BJ (cell line): Measurements from ENCODE around the gene ZFP2. TPM values are rescaled to one million over a fixed set of nuclear protein-coding genes. Genes with fewer than 3 reads are reported as not detected.

Experiments
- CTCF ChIA-PET: fragments of 350-600 bp; formaldehyde crosslinking; extraction: SDS; loops from one replicate; lab custom pipeline; 2021; ENCODE audit warnings: antibody characterized with exemption, inconsistent platforms; lab: Yijun Ruan, JAX
- POLR2A ChIA-PET: fragments of 300-600 bp; sonication (Branson Sonifier 250); formaldehyde crosslinking; extraction: SDS; loops from one replicate; lab custom pipeline; 2021; ENCODE audit warnings: antibody characterized with exemption; lab: Charles Lee
- DNase-seq: peaks from one replicate; pipeline ENCODE4 v3.0.0-alpha.2; 2011; ENCODE audit warnings: low read depth
- H3K27me3 ChIP-seq: 2 replicates; pipeline ENCODE4 v1.6.0; 2011; ENCODE audit warnings: low read length; ENCODE audit not compliant: control insufficient read depth, insufficient read depth
- H3K36me3 ChIP-seq: 2 replicates; pipeline ENCODE4 v1.5.1; 2011; ENCODE audit warnings: low read length; ENCODE audit not compliant: control insufficient read depth, insufficient read depth
- H3K4me3 ChIP-seq: 2 replicates; pipeline ENCODE4 v1.5.1; 2011; ENCODE audit warnings: low read depth, mild to moderate bottlenecking, control low read depth, low read length
- polyA plus RNA-seq: library from polyadenylated mRNA; depleted of rRNA; stranded (reverse); fragments of >200 nt; gene quantifications from 2 replicates; pipeline ENCODE4 v1.2.3, GENCODE V29; 2011
- TF ChIP-seq, protein P1 (sequence below): IDR thresholded peaks from 2 replicates; pipeline ENCODE4 v1.5.1; 2011; ENCODE audit warnings: low read depth, mild to moderate bottlenecking, control low read depth, inconsistent platforms, low read length, moderate library complexity; ENCODE audit not compliant: insufficient read depth

The ZFP2 gene
- polyA plus RNA-seq, 1 experiment, result 0.17 TPM

DNA sequence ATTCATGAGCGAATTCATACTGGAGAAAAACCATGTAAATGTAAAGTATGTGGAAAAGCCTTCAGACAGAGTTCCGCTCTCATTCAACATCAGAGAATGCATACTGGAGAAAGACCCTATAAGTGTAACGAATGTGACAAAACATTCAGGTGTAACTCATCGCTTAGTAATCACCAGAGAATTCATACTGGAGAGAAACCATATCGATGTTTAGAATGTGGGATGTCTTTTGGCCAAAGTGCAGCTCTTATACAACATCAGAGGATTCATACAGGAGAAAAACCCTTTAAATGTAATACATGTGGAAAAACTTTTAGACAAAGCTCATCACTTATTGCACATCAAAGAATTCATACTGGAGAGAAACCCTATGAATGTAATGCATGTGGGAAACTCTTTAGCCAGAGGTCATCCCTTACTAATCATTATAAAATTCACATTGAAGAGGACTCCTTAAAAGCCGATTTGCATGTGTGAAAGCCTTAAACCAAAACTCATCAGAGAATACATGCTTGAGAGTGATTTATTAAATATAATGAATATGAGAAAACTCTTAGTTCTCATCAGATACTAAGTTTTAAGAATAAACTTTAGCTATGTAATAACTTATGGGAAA, 11.8 kb upstream of the ZFP2 start:
- ChIA-PET CTCF (interaction anchor here (1.2 kb wide), 1 partner anchor 9 kb away, joined by 3 read pairs; no protein-coding TSS in a partner anchor), POLR2A (no interaction called here)
- Histone ChIP-seq H3K27me3 (no peaks in the 10 kb centered on the region), H3K4me3 (no peak overlapping the region), H3K36me3 (peaks cover 5% of the 10 kb centered on the region)
- TF ChIP-seq, protein P1, sequence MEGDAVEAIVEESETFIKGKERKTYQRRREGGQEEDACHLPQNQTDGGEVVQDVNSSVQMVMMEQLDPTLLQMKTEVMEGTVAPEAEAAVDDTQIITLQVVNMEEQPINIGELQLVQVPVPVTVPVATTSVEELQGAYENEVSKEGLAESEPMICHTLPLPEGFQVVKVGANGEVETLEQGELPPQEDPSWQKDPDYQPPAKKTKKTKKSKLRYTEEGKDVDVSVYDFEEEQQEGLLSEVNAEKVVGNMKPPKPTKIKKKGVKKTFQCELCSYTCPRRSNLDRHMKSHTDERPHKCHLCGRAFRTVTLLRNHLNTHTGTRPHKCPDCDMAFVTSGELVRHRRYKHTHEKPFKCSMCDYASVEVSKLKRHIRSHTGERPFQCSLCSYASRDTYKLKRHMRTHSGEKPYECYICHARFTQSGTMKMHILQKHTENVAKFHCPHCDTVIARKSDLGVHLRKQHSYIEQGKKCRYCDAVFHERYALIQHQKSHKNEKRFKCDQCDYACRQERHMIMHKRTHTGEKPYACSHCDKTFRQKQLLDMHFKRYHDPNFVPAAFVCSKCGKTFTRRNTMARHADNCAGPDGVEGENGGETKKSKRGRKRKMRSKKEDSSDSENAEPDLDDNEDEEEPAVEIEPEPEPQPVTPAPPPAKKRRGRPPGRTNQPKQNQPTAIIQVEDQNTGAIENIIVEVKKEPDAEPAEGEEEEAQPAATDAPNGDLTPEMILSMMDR, result no peak
- DNase-seq, result no peak

DNA sequence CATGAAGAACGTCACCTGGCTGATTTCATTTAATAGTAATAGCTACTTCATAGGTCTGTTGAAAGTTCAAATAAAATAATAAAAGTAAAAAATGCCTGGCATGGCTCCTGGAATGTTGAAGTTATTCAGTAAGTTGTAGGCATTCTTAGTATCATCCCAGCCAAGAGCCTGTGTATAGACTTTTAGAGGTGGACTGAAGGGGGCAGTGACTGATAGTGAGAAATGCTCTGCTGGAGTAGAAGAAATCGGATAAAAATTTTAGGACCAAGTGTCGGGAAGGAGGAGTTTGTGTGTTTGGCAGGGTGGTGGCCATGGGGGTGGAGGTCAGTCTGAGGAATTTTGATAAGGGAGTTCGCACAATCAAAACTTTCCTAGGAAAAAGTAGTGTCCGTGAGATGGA, 3.6 kb downstream of the ZFP2 start:
- Histone ChIP-seq H3K27me3 (no peaks in the 10 kb centered on the region), H3K4me3 (no peak overlapping the region), H3K36me3 (no peaks in the 10 kb centered on the region)
- ChIA-PET CTCF (interaction anchor here (0.5 kb wide), 1 partner anchor 156 kb away, joined by 3 read pairs; no protein-coding TSS in a partner anchor), POLR2A (no interaction called here)
- DNase-seq, result no peak
- TF ChIP-seq, protein P1, result no peak

DNA sequence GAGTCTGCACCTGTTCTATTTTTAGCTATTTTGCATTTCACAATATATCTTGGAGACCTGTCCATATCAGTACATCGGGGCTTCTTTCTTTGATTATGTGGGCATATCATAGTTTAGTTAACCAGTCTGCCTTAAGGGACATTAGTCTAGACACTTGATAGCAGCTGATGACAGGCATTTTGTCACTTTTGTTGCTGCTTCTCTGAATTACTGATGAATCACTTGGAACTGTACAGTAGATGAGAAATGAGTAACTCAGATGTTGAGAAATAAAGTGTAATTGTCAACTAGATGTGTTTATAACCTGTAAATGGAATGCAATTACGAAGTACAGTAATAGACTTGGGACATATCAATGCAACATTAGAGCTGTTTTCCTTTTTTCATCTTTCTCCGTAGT, 7.1 kb downstream of the ZFP2 start:
- H3K36me3 ChIP-seq, result no peaks in the 10 kb centered on the region
- DNase-seq, result no peak
- H3K4me3 ChIP-seq, result no peak overlapping the region
- ChIA-PET CTCF (interaction anchor here (0.7 kb wide), 1 partner anchor 88 kb away, joined by 3 read pairs; no protein-coding TSS in a partner anchor), POLR2A (no interaction called here)
- TF ChIP-seq, protein P1, result no peak
- H3K27me3 ChIP-seq, result no peaks in the 10 kb centered on the region

DNA sequence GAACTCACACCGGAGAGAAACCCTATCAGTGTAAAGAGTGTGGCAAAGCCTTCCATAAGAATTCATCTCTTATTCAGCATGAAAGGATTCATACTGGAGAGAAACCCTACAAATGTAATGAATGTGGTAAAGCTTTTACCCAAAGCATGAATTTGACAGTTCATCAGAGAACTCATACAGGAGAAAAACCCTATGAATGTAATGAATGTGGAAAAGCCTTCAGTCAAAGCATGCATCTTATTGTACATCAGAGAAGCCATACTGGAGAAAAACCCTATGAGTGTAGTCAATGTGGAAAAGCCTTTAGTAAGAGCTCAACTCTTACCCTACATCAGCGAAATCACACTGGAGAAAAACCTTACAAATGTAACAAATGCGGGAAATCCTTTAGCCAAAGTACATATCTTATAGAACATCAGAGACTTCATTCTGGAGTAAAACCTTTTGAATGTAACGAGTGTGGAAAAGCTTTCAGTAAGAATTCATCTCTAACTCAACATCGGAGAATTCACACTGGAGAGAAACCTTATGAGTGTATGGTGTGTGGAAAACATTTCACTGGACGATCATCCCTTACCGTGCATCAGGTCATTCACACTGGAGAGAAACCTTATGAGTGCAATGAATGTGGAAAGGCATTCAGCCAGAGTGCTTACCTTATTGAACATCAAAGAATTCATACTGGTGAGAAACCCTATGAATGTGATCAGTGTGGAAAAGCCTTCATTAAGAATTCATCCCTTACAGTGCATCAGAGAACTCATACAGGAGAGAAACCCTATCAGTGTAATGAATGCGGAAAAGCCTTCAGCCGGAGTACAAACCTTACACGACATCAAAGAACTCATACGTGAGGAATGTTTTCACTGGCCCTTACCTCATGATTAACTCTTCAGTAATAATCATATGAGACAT, 36.4 kb downstream of the ZFP2 start:
- ChIA-PET CTCF (no interaction called here), POLR2A (no interaction called here)
- TF ChIP-seq, protein P1, result no peak
- Histone ChIP-seq H3K27me3 (no peaks in the 10 kb centered on the region), H3K4me3 (no peak overlapping the region), H3K36me3 (no peaks in the 10 kb centered on the region)
- no peak for DNase-seq

DNA sequence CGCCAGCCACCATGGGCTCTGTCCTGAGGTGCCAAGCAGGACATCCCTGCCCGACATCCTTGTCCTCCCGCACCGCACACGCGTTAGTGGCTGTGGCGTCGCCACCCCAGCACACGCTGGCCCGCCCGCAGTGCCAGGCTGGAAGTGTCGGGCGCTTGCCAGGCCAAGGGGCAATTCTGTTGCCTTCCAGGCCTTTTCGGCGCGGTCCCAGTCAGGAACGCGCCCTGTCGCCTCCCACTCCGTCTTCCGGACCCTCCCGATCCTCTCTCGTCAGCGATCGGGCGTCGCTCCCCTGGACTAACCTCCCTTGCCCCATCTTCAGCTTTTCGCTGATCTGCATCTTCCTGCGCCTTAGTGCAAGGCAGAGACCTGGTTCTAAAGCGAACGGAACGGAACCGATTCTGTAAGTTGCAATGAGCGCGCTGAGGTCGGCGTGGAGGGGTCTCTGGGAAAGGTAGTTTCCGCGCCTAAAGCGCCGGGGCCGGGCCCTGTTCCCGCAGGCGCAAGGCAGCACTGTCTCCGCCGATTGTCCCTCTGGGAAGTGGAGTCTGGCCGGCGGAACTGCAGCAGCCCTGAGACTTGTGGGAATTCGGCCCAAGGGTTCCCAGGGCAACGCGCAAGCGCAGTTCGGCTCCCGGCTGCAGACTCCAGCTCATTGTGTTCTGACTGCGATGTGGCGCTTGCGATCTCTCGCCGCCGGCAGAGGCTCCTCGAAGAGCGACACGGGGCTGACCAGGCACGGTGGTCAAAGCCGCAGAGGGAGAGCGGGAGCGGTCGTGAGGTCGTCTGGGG, 45.1 kb downstream of the ZFP2 start, which contains the start of gene ZNF454:
ZNF454 (plus strand) TSS at position 630 of the 792 bp plus-strand sequence. CDS start 1,594 bp downstream, outside the sequence.
- Histone ChIP-seq H3K4me3 (peak within 1 kb of the TSS; percentile 53), H3K36me3 (no peaks in the 10 kb centered on the region), H3K27me3 (no peaks in the 10 kb centered on the region)
- ChIA-PET CTCF (no interaction called here), POLR2A (no interaction called here)
- peak; percentile 44 for DNase-seq
- TF ChIP-seq, protein P1, result no peak
